Measurements from ENCODE around the gene ARMC7. TPM values are rescaled to one million over a fixed set of nuclear protein-coding genes. Genes with fewer than 3 reads are reported as not detected.

Gene ARMC7
- polyA plus RNA-seq, 1 donor (not counting 4 experiments of a cell fraction or from before 2014, with no cell fraction given) = 4.2 TPM

- Histone ChIP-seq H3K27me3 (ENCODE audit: control insufficient read depth, extremely low read depth, insufficient read depth, low read length) (no peaks in the 10 kb centered on the region), H3K9me1 (ENCODE audit: control insufficient read depth, extremely low read depth, insufficient read depth, low read length) (no peaks in the 10 kb centered on the region), H3K27ac (ENCODE audit: control insufficient read depth, insufficient read depth, low read length) (peak overlapping the region; percentile 49), H3K4me3 (ENCODE audit: control insufficient read depth in 2 of 3, extremely low read depth in 1 of 3, insufficient read depth in 2 of 3, low read depth in 1 of 3, low read length in 3 of 3) (no peak overlapping the region), H3K9me3 (ENCODE audit: control insufficient read depth, low read depth, low read length) (no peaks in the 10 kb centered on the region), H3K79me2 (ENCODE audit: control insufficient read depth, insufficient read depth, low read length) (no peaks in the 10 kb centered on the region), H3K4me2 (ENCODE audit: control insufficient read depth, extremely low read depth, insufficient read depth, low read depth, low read length) (peak overlapping the region; percentile 47), H3K4me1 (ENCODE audit: control insufficient read depth, extremely low read depth, insufficient read depth, low read length) (peaks cover 30% of the 10 kb centered on the region), H3K9ac (ENCODE audit: control insufficient read depth, extremely low read depth, insufficient read depth, low read length) (no peak overlapping the region), H3K36me3 (ENCODE audit: control insufficient read depth in 2 of 2, extremely low read depth in 1 of 2, insufficient read depth in 2 of 2, low read length in 2 of 2) (peaks cover 2 to 6% of the 10 kb centered on the region in 2 experiments), H4K20me1 (ENCODE audit: control insufficient read depth, extremely low read depth, insufficient read depth, low read length) (no peaks in the 10 kb centered on the region), H2AFZ (ENCODE audit: control insufficient read depth, low read length) (no peak overlapping the region)
- peak; percentile 95 for DNase-seq (ENCODE audit: low read depth, low spot score)
- dilution Hi-C loops (cut with MboI; ENCODE audit: extremely low pct_ligation_motif_present, low sequenced_read_pairs) = no loop called here
- peak; percentile 94 for FAIRE-seq
- TF ChIP-seq EZH2 (IDR thresholded peaks at IDR 0.05; ENCODE audit: low read length) = no peak
- TF ChIP-seq CTCF (optimal IDR thresholded peaks at IDR 0.05 in 1 of 3, IDR thresholded peaks at IDR 0.05 in 1 of 3, conservative IDR thresholded peaks at IDR 0.05 in 1 of 3; ENCODE audit: extremely low read depth in 1 of 3, insufficient read depth in 2 of 3, low read length in 3 of 3) = no peak
Observed at GRCh38 chr17:75096082-75096625, 13.6 kb upstream of the ARMC7 start.

- Histone ChIP-seq H3K4me1 (ENCODE audit: control insufficient read depth, extremely low read depth, insufficient read depth, low read length) (peaks cover 16% of the 10 kb centered on the region), H3K27me3 (ENCODE audit: control insufficient read depth, extremely low read depth, insufficient read depth, low read length) (no peaks in the 10 kb centered on the region), H3K36me3 (ENCODE audit: control insufficient read depth in 2 of 2, extremely low read depth in 1 of 2, insufficient read depth in 2 of 2, low read length in 2 of 2) (peaks cover 2 to 6% of the 10 kb centered on the region in 2 experiments), H4K20me1 (ENCODE audit: control insufficient read depth, extremely low read depth, insufficient read depth, low read length) (no peaks in the 10 kb centered on the region), H3K79me2 (ENCODE audit: control insufficient read depth, insufficient read depth, low read length) (no peaks in the 10 kb centered on the region), H3K4me2 (ENCODE audit: control insufficient read depth, extremely low read depth, insufficient read depth, low read depth, low read length) (no peak overlapping the region), H3K4me3 (ENCODE audit: control insufficient read depth in 2 of 3, extremely low read depth in 1 of 3, insufficient read depth in 2 of 3, low read depth in 1 of 3, low read length in 3 of 3) (no peak overlapping the region), H2AFZ (ENCODE audit: control insufficient read depth, low read length) (no peak overlapping the region), H3K27ac (ENCODE audit: control insufficient read depth, insufficient read depth, low read length) (no peak overlapping the region), H3K9ac (ENCODE audit: control insufficient read depth, extremely low read depth, insufficient read depth, low read length) (no peak overlapping the region), H3K9me1 (ENCODE audit: control insufficient read depth, extremely low read depth, insufficient read depth, low read length) (no peaks in the 10 kb centered on the region), H3K9me3 (ENCODE audit: control insufficient read depth, low read depth, low read length) (no peaks in the 10 kb centered on the region)
- DNase-seq (ENCODE audit: low read depth, low spot score) (no peak), FAIRE-seq (no peak)
- dilution Hi-C loops (cut with MboI; ENCODE audit: extremely low pct_ligation_motif_present, low sequenced_read_pairs) = no loop called here
- no peak for TF ChIP-seq CTCF (optimal IDR thresholded peaks at IDR 0.05 in 1 of 3, IDR thresholded peaks at IDR 0.05 in 1 of 3, conservative IDR thresholded peaks at IDR 0.05 in 1 of 3; ENCODE audit: extremely low read depth in 1 of 3, insufficient read depth in 2 of 3, low read length in 3 of 3)
- TF ChIP-seq EZH2 (IDR thresholded peaks at IDR 0.05; ENCODE audit: low read length) = no peak
Observed at GRCh38 chr17:75097865-75098264, 11.9 kb upstream of the ARMC7 start.
